ENCODE data around the gene SCN5A. TPM values are rescaled to one million over a fixed set of nuclear protein-coding genes. Genes with fewer than 3 reads are reported as not detected.

Gene SCN5A
- total and polyA plus RNA-seq, 2 of the 4 experiments (the other 2 are of a cell fraction) = 1.9 to 2.0 TPM

GRCh38 chr3:38636464-38636863, 13.0 kb downstream of the SCN5A start:
- ATAC-seq (ENCODE audit: low read depth) (no peak), DNase-seq (no peak)
- Histone ChIP-seq H2BK15ac (ENCODE audit: low read depth, low read length) (no peak overlapping the region), H4K8ac (ENCODE audit: low read depth in 2 of 2, low read length in 2 of 2) (no peak overlapping the region), H2AK9ac (replicated peaks; ENCODE audit: low read depth, low read length, poor library complexity) (no peak overlapping the region), H3K79me1 (ENCODE audit: low read depth in 1 of 2, low read length in 2 of 2) (peaks cover 0 to 7% of the 10 kb centered on the region in 2 experiments; a peak in 1 of 4 replicates), H3K9me1 (ENCODE audit: insufficient read depth, low read length) (peaks cover 12% of the 10 kb centered on the region; the same call in 1 of the 2 replicates), H3K27ac (ENCODE audit: insufficient read depth, low read length) (no peak overlapping the region), H2AK5ac (ENCODE audit: low read depth, low read length) (no peak overlapping the region), H3K18ac (ENCODE audit: low read depth, low read length) (no peak overlapping the region), H3K56ac (ENCODE audit: extremely low read depth, insufficient read depth, low read length) (no peak overlapping the region), H3K9ac (ENCODE audit: low read depth, low read length) (no peak overlapping the region), H3K27me3 (ENCODE audit: control insufficient read depth, insufficient read depth, low read length) (no peaks in the 10 kb centered on the region; the same call in 1 of the 2 replicates), H2BK5ac (ENCODE audit: low read depth, low read length, poor library complexity, severe bottlenecking) (no peak overlapping the region), H3K14ac (replicated peaks; ENCODE audit: low read depth, low read length) (no peak overlapping the region), H2AFZ (replicated peaks; ENCODE audit: low read length, poor library complexity) (no peak overlapping the region), H3K4ac (ENCODE audit: low read depth, low read length) (no peak overlapping the region), H2BK20ac (ENCODE audit: low read depth, low read length) (no peak overlapping the region), H3K36me3 (ENCODE audit: control insufficient read depth, insufficient read depth, low read length) (no peaks in the 10 kb centered on the region), H3K4me3 (ENCODE audit: insufficient read depth, low read depth, low read length) (no peak overlapping the region), H3K23ac (ENCODE audit: low read depth, low read length) (no peak overlapping the region), H4K91ac (ENCODE audit: insufficient read depth, low read depth, low read length) (no peak overlapping the region), H4K5ac (ENCODE audit: low read depth, low read length) (no peak overlapping the region), H4K20me1 (ENCODE audit: insufficient read depth, low read length) (peaks cover 13% of the 10 kb centered on the region), H3K9me3 (ENCODE audit: control insufficient read depth, insufficient read depth, low read length) (no peaks in the 10 kb centered on the region), H3K4me2 (ENCODE audit: low read depth, low read length) (no peak overlapping the region), H2BK120ac (ENCODE audit: low read depth, low read length) (no peak overlapping the region), H3K4me1 (ENCODE audit: control insufficient read depth, insufficient read depth, low read length) (peaks cover 10% of the 10 kb centered on the region)
- in situ Hi-C loops (cut with MboI; ENCODE audit: low sequenced_read_pairs) = no loop called here
- CTCF ChIA-PET = no interaction called here
- intact Hi-C loops (cut with micrococcal nuclease) = no loop called here
- dilution Hi-C loops (cut with HindIII; ENCODE audit: low sequenced_read_pairs, unreplicated experiment) = no loop called here
- TF ChIP-seq MAZ (IDR thresholded peaks at IDR 0.05; ENCODE audit: borderline replicate concordance, low read depth, low read length) (no peak), BHLHE40 (IDR thresholded peaks at IDR 0.05; ENCODE audit: low read depth, low read length) (no peak), RCOR1 (IDR thresholded peaks at IDR 0.05; ENCODE audit: insufficient replicate concordance, low read length) (no peak), CTCF (conservative IDR thresholded peaks at IDR 0.05; ENCODE audit: low read depth, low read length) (no peak), MXI1 (IDR thresholded peaks at IDR 0.05; ENCODE audit: borderline replicate concordance, low read depth, low read length) (no peak), RFX5 (IDR thresholded peaks at IDR 0.05; ENCODE audit: low read depth, low read length) (no peak), FOS (IDR thresholded peaks at IDR 0.05; ENCODE audit: low read depth, low read length) (no peak), ELK1 (IDR thresholded peaks at IDR 0.05; ENCODE audit: borderline replicate concordance, low read depth, low read length) (no peak), USF2 (IDR thresholded peaks at IDR 0.05; ENCODE audit: low read depth, low read length) (no peak), CHD1 (IDR thresholded peaks at IDR 0.05; ENCODE audit: low read depth, low read length) (no peak), RAD21 (IDR thresholded peaks at IDR 0.05; ENCODE audit: low read length) (no peak), MAFK (IDR thresholded peaks at IDR 0.05; ENCODE audit: low read depth, low read length) (no peak), POLR2A (IDR thresholded peaks at IDR 0.05; ENCODE audit: low read depth, low read length) (no peak), NFE2L2 (IDR thresholded peaks at IDR 0.05; ENCODE audit: low read depth, low read length) (no peak)
- no CpG with 5 or more reads among the region's 7 CpGs for WGBS, 2 experiments (ENCODE audit: extremely low coverage in 2 of 2, insufficient read length in 1 of 2)
- BruUV-seq (replicated peaks) = no TSS peak
- POLR2A ChIA-PET (ENCODE audit: unreplicated experiment) = no interaction called here

All from IMR-90 (cell line).